Measurements from ENCODE around the gene TTLL6. TPM values are rescaled to one million over a fixed set of nuclear protein-coding genes. Genes with fewer than 3 reads are reported as not detected.

TTLL6 gene
- total and polyA plus RNA-seq, 9 of the 15 experiments (the other 6 are each of a cell fraction or from before 2014, with no cell fraction given) = 0.05 TPM; not detected in 8

GRCh38 chr17:48791128-48792032 is 25.6 kb downstream of the TTLL6 start:
- WGBS (ENCODE audit: insufficient coverage, low coverage, missing lambda C conversion rate) = 9% methylated on average over 14 of the region's 14 CpGs
- intact Hi-C loops (cut with micrococcal nuclease) (loop anchor here (1.0 kb wide), 2 partner anchors 67 to 113 kb away; no protein-coding TSS in a partner anchor), in situ Hi-C loops (cut with MboI) (no loop called here)
- Histone ChIP-seq H3K9ac (ENCODE audit: insufficient read depth in 1 of 2, low read depth in 2 of 2, low read length in 2 of 2) (peak overlapping the region in 1 of 2 experiments; percentile 50; a peak in 2 of 4 replicates), H3K79me2 (ENCODE audit: control insufficient read depth, insufficient read depth, low read length) (no peaks in the 10 kb centered on the region), H3K4me3 (no peak overlapping the region), H3K4me1 (replicated peaks in 1 of 2; ENCODE audit: control insufficient read depth in 2 of 2, insufficient read depth in 2 of 2, low read length in 2 of 2) (peaks cover 0 to 3% of the 10 kb centered on the region in 2 experiments; a peak in 2 of 5 replicates), H3K27ac (ENCODE audit: extremely low read depth, low read depth, low read length) (no peak overlapping the region), H3K9me3 (replicated peaks; ENCODE audit: control insufficient read depth, insufficient read depth, low read depth, low read length) (no peaks in the 10 kb centered on the region), H3K9me1 (ENCODE audit: control insufficient read depth, insufficient read depth, low read length) (no peaks in the 10 kb centered on the region), H3K4me2 (ENCODE audit: insufficient read depth, low read length) (peak overlapping the region; percentile 39; the same call in 1 of the 2 replicates), H4K20me1 (replicated peaks; ENCODE audit: control insufficient read depth, insufficient read depth, low read length) (peaks cover 4% of the 10 kb centered on the region), H3K36me3 (ENCODE audit: control insufficient read depth, insufficient read depth, low read length) (no peaks in the 10 kb centered on the region), H2AFZ (ENCODE audit: low read depth, low read length) (peak overlapping the region; percentile 35), H3K27me3 (ENCODE audit: control insufficient read depth in 2 of 2, insufficient read depth in 2 of 2, low read length in 2 of 2) (peaks cover 53 to 85% of the 10 kb centered on the region in 2 experiments)
- ATAC-seq = peak; percentile 94
- peak; percentile 97 for FAIRE-seq
- peak; percentile 68 to 79 (median 72) for DNase-seq (ENCODE audit: extremely low read depth in 1 of 4, low spot score in 3 of 4)
- ChIA-PET CTCF (ENCODE audit: low intra/inter-chr PET ratio) (interaction anchor here (0.5 to 4.3 kb wide), 7 partner anchors 63 to 455 kb away, joined by 3 to 31 read pairs (median 4); partner anchors contain the start of gene HOXB13), POLR2A (interaction anchor here (0.5 to 1.3 kb wide), 11 partner anchors 12 to 334 kb away, joined by 3 to 5 read pairs (median 4); no protein-coding TSS in a partner anchor)
- BruUV-seq (replicated peaks) = no TSS peak
- TF ChIP-seq EZH2 (IDR thresholded peaks at IDR 0.05; ENCODE audit: borderline replicate concordance, low read depth, low read length) (no peak), KDM2B (CRISPR knock-in tag; IDR thresholded peaks at IDR 0.05) (no peak), PTBP1 (IDR thresholded peaks at IDR 0.05; ENCODE audit: low read depth, low read length) (no peak), FUS (optimal IDR thresholded peaks at IDR 0.05; ENCODE audit: low read depth, low read length) (no peak), ELF2 (CRISPR knock-in tag; IDR thresholded peaks at IDR 0.05) (no peak), ZNF175 (CRISPR knock-in tag; IDR thresholded peaks at IDR 0.05; ENCODE audit: low read depth) (no peak), RHOXF2B (CRISPR knock-in tag; conservative IDR thresholded peaks at IDR 0.05) (no peak), HES1 (IDR thresholded peaks at IDR 0.05; ENCODE audit: low read depth) (no peak), HNRNPK (IDR thresholded peaks at IDR 0.05; ENCODE audit: low read depth, low read length, poor library complexity, severe bottlenecking) (no peak), PCBP2 (IDR thresholded peaks at IDR 0.05; ENCODE audit: low read depth, low read length, poor library complexity, severe bottlenecking) (no peak), SMARCA5 (IDR thresholded peaks at IDR 0.05) (no peak), ZKSCAN3 (CRISPR knock-in tag; IDR thresholded peaks at IDR 0.05) (no peak), ZNF174 (CRISPR knock-in tag; IDR thresholded peaks at IDR 0.05) (no peak), ZBTB8A (IDR thresholded peaks at IDR 0.05; ENCODE audit: partially characterized antibody) (no peak), SMAD1 (IDR thresholded peaks at IDR 0.05; ENCODE audit: low read depth, low read length, partially characterized antibody) (no peak), ZSCAN29 (IDR thresholded peaks at IDR 0.05) (no peak)
- TF ChIP-seq, protein P1, sequence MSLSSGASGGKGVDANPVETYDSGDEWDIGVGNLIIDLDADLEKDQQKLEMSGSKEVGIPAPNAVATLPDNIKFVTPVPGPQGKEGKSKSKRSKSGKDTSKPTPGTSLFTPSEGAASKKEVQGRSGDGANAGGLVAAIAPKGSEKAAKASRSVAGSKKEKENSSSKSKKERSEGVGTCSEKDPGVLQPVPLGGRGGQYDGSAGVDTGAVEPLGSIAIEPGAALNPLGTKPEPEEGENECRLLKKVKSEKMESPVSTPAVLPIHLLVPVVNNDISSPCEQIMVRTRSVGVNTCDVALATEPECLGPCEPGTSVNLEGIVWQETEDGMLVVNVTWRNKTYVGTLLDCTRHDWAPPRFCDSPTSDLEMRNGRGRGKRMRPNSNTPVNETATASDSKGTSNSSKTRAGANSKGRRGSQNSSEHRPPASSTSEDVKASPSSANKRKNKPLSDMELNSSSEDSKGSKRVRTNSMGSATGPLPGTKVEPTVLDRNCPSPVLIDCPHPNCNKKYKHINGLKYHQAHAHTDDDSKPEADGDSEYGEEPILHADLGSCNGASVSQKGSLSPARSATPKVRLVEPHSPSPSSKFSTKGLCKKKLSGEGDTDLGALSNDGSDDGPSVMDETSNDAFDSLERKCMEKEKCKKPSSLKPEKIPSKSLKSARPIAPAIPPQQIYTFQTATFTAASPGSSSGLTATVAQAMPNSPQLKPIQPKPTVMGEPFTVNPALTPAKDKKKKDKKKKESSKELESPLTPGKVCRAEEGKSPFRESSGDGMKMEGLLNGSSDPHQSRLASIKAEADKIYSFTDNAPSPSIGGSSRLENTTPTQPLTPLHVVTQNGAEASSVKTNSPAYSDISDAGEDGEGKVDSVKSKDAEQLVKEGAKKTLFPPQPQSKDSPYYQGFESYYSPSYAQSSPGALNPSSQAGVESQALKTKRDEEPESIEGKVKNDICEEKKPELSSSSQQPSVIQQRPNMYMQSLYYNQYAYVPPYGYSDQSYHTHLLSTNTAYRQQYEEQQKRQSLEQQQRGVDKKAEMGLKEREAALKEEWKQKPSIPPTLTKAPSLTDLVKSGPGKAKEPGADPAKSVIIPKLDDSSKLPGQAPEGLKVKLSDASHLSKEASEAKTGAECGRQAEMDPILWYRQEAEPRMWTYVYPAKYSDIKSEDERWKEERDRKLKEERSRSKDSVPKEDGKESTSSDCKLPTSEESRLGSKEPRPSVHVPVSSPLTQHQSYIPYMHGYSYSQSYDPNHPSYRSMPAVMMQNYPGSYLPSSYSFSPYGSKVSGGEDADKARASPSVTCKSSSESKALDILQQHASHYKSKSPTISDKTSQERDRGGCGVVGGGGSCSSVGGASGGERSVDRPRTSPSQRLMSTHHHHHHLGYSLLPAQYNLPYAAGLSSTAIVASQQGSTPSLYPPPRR (CRISPR knock-in tag; IDR thresholded peaks at IDR 0.05; ENCODE audit: borderline replicate concordance) = no peak
